HG03196 (cell line): Measurements from ENCODE around the gene SLC2A13.
"Not testable (repeated sequence)": the region's sequence is repeated elsewhere in the genome, so short reads cannot be mapped to it uniquely, and the experiment has no call there.

ENCODE experiments used
- ATAC-seq: cut with Tn5 transposase; IDR thresholded peaks from one replicate; pipeline ENCODE4 v1.9.1; 2021; ENCODE audit not compliant: unreplicated experiment

Gene SLC2A13

GRCh38 chr12:40044396-40044795 lies 61.5 kb downstream of the SLC2A13 start:
- ATAC-seq, result no peak

GRCh38 chr12:40039598-40039997 lies 66.3 kb downstream of the SLC2A13 start:
- no peak for ATAC-seq

GRCh38 chr12:40038619-40039018 lies 67.3 kb downstream of the SLC2A13 start:
- no peak for ATAC-seq

GRCh38 chr12:40034712-40035111 lies 71.2 kb downstream of the SLC2A13 start:
- ATAC-seq, result no peak

GRCh38 chr12:40034156-40034555 lies 71.7 kb downstream of the SLC2A13 start:
- ATAC-seq, result no peak

- ATAC-seq, result no peak
Observed at GRCh38 chr12:40033242-40033630, 72.6 kb downstream of the SLC2A13 start.

- no peak for ATAC-seq
Observed at GRCh38 chr12:40032433-40033241, 73.2 kb downstream of the SLC2A13 start.

- no peak for ATAC-seq
Observed at GRCh38 chr12:40031965-40032364, 73.9 kb downstream of the SLC2A13 start.

- ATAC-seq, result not testable (repeated sequence)
Observed at GRCh38 chr12:40030970-40031369, 74.9 kb downstream of the SLC2A13 start.

- ATAC-seq, result no peak
Observed at GRCh38 chr12:40028296-40028695, 77.6 kb downstream of the SLC2A13 start.

GRCh38 chr12:40022850-40023249 lies 83.0 kb downstream of the SLC2A13 start:
- no peak for ATAC-seq

- no peak for ATAC-seq
Observed at GRCh38 chr12:40020261-40020691, 85.6 kb downstream of the SLC2A13 start.

- ATAC-seq, result no peak
Observed at GRCh38 chr12:40017488-40017887, 88.4 kb downstream of the SLC2A13 start.

- no peak for ATAC-seq
Observed at GRCh38 chr12:40016980-40017379, 88.9 kb downstream of the SLC2A13 start.

- ATAC-seq, result no peak
Observed at GRCh38 chr12:40015881-40016280, 90.0 kb downstream of the SLC2A13 start.

GRCh38 chr12:40015345-40015744 lies 90.5 kb downstream of the SLC2A13 start:
- no peak for ATAC-seq

- ATAC-seq, result no peak
Observed at GRCh38 chr12:40013847-40014246, 92.0 kb downstream of the SLC2A13 start.

- ATAC-seq, result no peak
Observed at GRCh38 chr12:40013292-40013691, 92.6 kb downstream of the SLC2A13 start.

- no peak for ATAC-seq
Observed at GRCh38 chr12:40012711-40013110, 93.2 kb downstream of the SLC2A13 start.

GRCh38 chr12:40011775-40012129 lies 94.1 kb downstream of the SLC2A13 start:
- peak; percentile 23 for ATAC-seq

- ATAC-seq, result peak; percentile 92
Observed at GRCh38 chr12:40010899-40011774, 94.7 kb downstream of the SLC2A13 start.
